Pancreas (tissue), 10 donors: ENCODE data around the gene ARHGAP8. TPM values are rescaled to one million over a fixed set of nuclear protein-coding genes. Genes with fewer than 3 reads are reported as not detected.

Experiments used
- ATAC-seq, 4 donors: fragments of 200-7000 bp; cut with Tn5 transposase; one replicate each; pipeline versions ENCODE4 v1.8.0 to v1.9.1; 2020; ENCODE audit warnings: mild to moderate bottlenecking in 4 of 4, moderate library complexity in 4 of 4
- DNase-seq, 6 donors: peaks; one replicate each; pipeline ENCODE4 v3.0.0-alpha.2; 2020
- FAIRE-seq: peaks from 2 replicates; lab custom pipeline; 2012; peaks lifted over from hg19 to GRCh38; lab: Jason Lieb, UNC
- H3K27ac ChIP-seq, 4 donors: fragments of 200-600 bp; sonication (generic); 1 replicate in 3 of 4; 2 replicates in 1 of 4; pipeline versions ENCODE4 v1.5.0 to v1.8.0; 2020
- H3K27me3 ChIP-seq, 4 donors: fragments of 200-600 bp; one replicate each; pipeline ENCODE4 v1.8.0; 2021
- H3K36me3 ChIP-seq, 3 donors: fragments of 200-600 bp; sonication (generic) in 1 of 3; one replicate each; pipeline versions ENCODE4 v1.5.0 to v1.8.0; 2020 to 2021
- H3K4me1 ChIP-seq, 3 donors: fragments of 200-600 bp; one replicate each; pipeline ENCODE4 v1.8.0; 2021
- H3K4me3 ChIP-seq, 4 donors: fragments of 200-600 bp; sonication (generic) in 2 of 4; one replicate each; pipeline versions ENCODE4 v1.5.0 to v1.8.0; 2020 to 2021
- H3K9me3 ChIP-seq, 4 donors: fragments of 200-600 bp; one replicate each; pipeline ENCODE4 v1.8.0; 2021
- CTCF ChIP-seq, 4 donors: fragments of 200-600 bp; sonication (generic) in 3 of 4; IDR thresholded peaks; one replicate each; pipeline versions ENCODE4 v1.5.0 to v1.8.0; 2021; ENCODE audit warnings: antibody characterized with exemption in 4 of 4
- WGBS, 2 donors: extraction: QIAGEN DNeasy Blood & Tissue Kit; methylation state at CpG; one replicate each; pipeline ENCODE4 v1.1.7; 2013; 5-methylcytosine and 5-hydroxymethylcytosine counted together
- intact Hi-C, 3 donors: fragments of 100-400 bp; cut with DNase I; formaldehyde crosslinking; loops; one replicate each; pipeline versions ENCODE4 v1.11.1 to v1.14.2; 2022
- polyA plus RNA-seq, 2 donors: library from polyadenylated mRNA; stranded (reverse); fragments of 200-250 nt; gene quantifications; one replicate each; pipeline ENCODE4 v1.2.3, GENCODE V29; 2013
- total RNA-seq, 6 donors: library from RNA; stranded (reverse); fragmentation: NEBNext Ultra II Directional in 4 of 6; extraction: Animal tissue kit (Norgen Biotek cat#: 25700) in 4 of 6; gene quantifications; one replicate each; pipeline versions ENCODE4 v1.2.1 to v1.2.4, GENCODE V29; 2021 to 2023
- donor health status: healthy with polysubstance abuse.
- donor health status: DM: no; HTN: no; CAD: no; lungs with moderate emphysema.
- donor health status: DM: no; HTN: no; CAD: no.
- donor health status: control.
- donor health status: control.
- donor health status: Bipolar disorder and iron deficiency.
- donor health status: DM: yes; HTN: yes; CAD: no.
- donor health status: DM: no; HTN: no; CAD: no.
- donor health status: DM: no; HTN: no; CAD: no.
- donor health status: DM: yes; HTN: yes; CAD: no.

The ARHGAP8 gene
- total and polyA plus RNA-seq, 8 donors, result 8.6 to 59.2 (median 15.1) TPM

- no peak overlapping the region for H3K27ac ChIP-seq
- WGBS, 2 donors, result 73 to 76% methylated on average over 7 of the region's 7 CpGs
Observed at GRCh38 chr22:44731357-44731970, 20.9 kb upstream of the ARHGAP8 start.

GRCh38 chr22:44732017-44732561 lies 20.3 kb upstream of the ARHGAP8 start:
- FAIRE-seq, result no peak
- no peak for TF ChIP-seq CTCF (IDR thresholded peaks at IDR 0.05)
- no peak for ATAC-seq
- Histone ChIP-seq H3K4me3 (no peak overlapping the region), H3K27me3 (no peaks in the 10 kb centered on the region), H3K9me3 (no peaks in the 10 kb centered on the region), H3K27ac (no peak overlapping the region), H3K4me1 (peaks cover 0 to 5% (median 0%) of the 10 kb centered on the region in 3 donors), H3K36me3 (peaks cover 0 to 3% (median 0%) of the 10 kb centered on the region in 3 donors)
- intact Hi-C loops, result loop anchor here in 1 of 3 donors (5.0 kb wide), 1 partner anchor 35 kb away; no protein-coding TSS in a partner anchor
- WGBS, 2 donors, result 87 to 91% methylated on average over 17 to 21 of the region's 21 CpGs
- peak in 1 of 6 donors; percentile 58 for DNase-seq

More at GRCh38 chr22:44731357-44731970, 20.9 kb upstream of the ARHGAP8 start:
- Histone ChIP-seq H3K9me3 (no peaks in the 10 kb centered on the region), H3K27me3 (no peaks in the 10 kb centered on the region), H3K4me1 (peaks cover 0 to 5% (median 0%) of the 10 kb centered on the region in 3 donors), H3K36me3 (peaks cover 0 to 3% (median 0%) of the 10 kb centered on the region in 3 donors), H3K4me3 (no peak overlapping the region)
- intact Hi-C loops, result loop anchor here in 1 of 3 donors (5.0 kb wide), 1 partner anchor 34 kb away; no protein-coding TSS in a partner anchor
- ATAC-seq, result peak in 2 of 4 donors; percentile 14 to 21
- no peak for FAIRE-seq
- DNase-seq, result peak in 1 of 6 donors; percentile 49
- no peak for TF ChIP-seq CTCF (IDR thresholded peaks at IDR 0.05)

- Histone ChIP-seq H3K27me3 (no peaks in the 10 kb centered on the region), H3K27ac (no peak overlapping the region), H3K9me3 (no peaks in the 10 kb centered on the region), H3K36me3 (peaks cover 0 to 3% (median 0%) of the 10 kb centered on the region in 3 donors), H3K4me3 (no peak overlapping the region), H3K4me1 (peaks cover 0 to 5% (median 0%) of the 10 kb centered on the region in 3 donors)
- intact Hi-C loops, result loop anchor here in 1 of 3 donors (5.0 kb wide), 1 partner anchor 35 kb away; no protein-coding TSS in a partner anchor
- 86 to 91% methylated on average over 27 of the region's 27 CpGs for WGBS, 2 donors
- no peak for TF ChIP-seq CTCF (IDR thresholded peaks at IDR 0.05)
- FAIRE-seq (no peak), DNase-seq (no peak), ATAC-seq (no peak)
Observed at GRCh38 chr22:44732661-44733060, 19.7 kb upstream of the ARHGAP8 start.

- ATAC-seq, result no peak
- H3K4me3 ChIP-seq, result no peak overlapping the region
- no peaks in the 10 kb centered on the region for H3K27me3 ChIP-seq
- no peak for DNase-seq
- peaks cover 0 to 3% (median 0%) of the 10 kb centered on the region in 3 donors for H3K36me3 ChIP-seq
- no peak for FAIRE-seq
- peaks cover 0 to 5% (median 0%) of the 10 kb centered on the region in 3 donors for H3K4me1 ChIP-seq
- no peaks in the 10 kb centered on the region for H3K9me3 ChIP-seq
- 78 to 81% methylated on average over 14 of the region's 14 CpGs for WGBS, 2 donors
- TF ChIP-seq CTCF (IDR thresholded peaks at IDR 0.05), result no peak
- no peak overlapping the region for H3K27ac ChIP-seq
- intact Hi-C loops, result loop anchor here in 2 of 3 donors (2.0 to 5.0 kb wide), 2 partner anchors 35 to 36 kb away; no protein-coding TSS in a partner anchor
Observed at GRCh38 chr22:44733426-44734106, 18.8 kb upstream of the ARHGAP8 start.
